ENCODE measurements around the gene KRTAP10-3.

KRTAP10-3 gene

GRCh38 chr21:44520326-44521300 is 38.0 kb downstream of the KRTAP10-3 start:
- DNase-seq: no peak

- DNase-seq: no peak
Measured at GRCh38 chr21:44519346-44520325, 39.0 kb downstream of the KRTAP10-3 start.

- DNase-seq: no peak
Measured at GRCh38 chr21:44518686-44519085, 39.9 kb downstream of the KRTAP10-3 start.

GRCh38 chr21:44517175-44517899 is 41.3 kb downstream of the KRTAP10-3 start:
- DNase-seq: peak in 17 of 58 donors; percentile 11 to 83 (median 29)

DNA sequence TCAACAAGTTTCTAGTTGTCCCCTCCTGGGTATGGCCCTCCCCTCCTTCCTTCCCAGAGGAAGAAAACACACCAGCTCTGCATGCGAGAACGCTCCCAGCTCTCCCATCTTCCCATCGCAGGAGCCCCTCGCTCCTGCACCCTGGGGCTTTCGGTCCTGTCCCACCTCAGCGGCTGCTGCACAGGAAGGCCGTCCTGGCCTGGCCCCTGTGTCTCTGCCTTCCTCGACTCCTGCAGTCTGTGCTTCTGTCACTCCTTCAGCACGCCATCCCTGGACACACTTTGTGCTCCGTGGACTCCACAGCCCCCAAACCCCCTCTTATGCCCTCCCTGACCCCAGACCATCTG is 41.8 kb downstream of the KRTAP10-3 start:
- no peak for DNase-seq

GRCh38 chr21:44516342-44516741 is 42.3 kb downstream of the KRTAP10-3 start:
- DNase-seq: no peak

GRCh38 chr21:44515359-44516165 is 43.0 kb downstream of the KRTAP10-3 start:
- DNase-seq: no peak

- DNase-seq: no peak
Measured at GRCh38 chr21:44514746-44515358, 43.7 kb downstream of the KRTAP10-3 start.

GRCh38 chr21:44514218-44514520 is 44.4 kb downstream of the KRTAP10-3 start:
- no peak for DNase-seq

- no peak for DNase-seq
Measured at GRCh38 chr21:44513389-44514217, 45.0 kb downstream of the KRTAP10-3 start.

- DNase-seq: no peak
Measured at GRCh38 chr21:44512496-44513388, 45.9 kb downstream of the KRTAP10-3 start.

GRCh38 chr21:44511938-44512275 is 46.7 kb downstream of the KRTAP10-3 start:
- DNase-seq: no peak

GRCh38 chr21:44511219-44511937 is 47.2 kb downstream of the KRTAP10-3 start:
- DNase-seq: peak in 4 of 58 donors; percentile 4 to 34 (median 15)

DNA sequence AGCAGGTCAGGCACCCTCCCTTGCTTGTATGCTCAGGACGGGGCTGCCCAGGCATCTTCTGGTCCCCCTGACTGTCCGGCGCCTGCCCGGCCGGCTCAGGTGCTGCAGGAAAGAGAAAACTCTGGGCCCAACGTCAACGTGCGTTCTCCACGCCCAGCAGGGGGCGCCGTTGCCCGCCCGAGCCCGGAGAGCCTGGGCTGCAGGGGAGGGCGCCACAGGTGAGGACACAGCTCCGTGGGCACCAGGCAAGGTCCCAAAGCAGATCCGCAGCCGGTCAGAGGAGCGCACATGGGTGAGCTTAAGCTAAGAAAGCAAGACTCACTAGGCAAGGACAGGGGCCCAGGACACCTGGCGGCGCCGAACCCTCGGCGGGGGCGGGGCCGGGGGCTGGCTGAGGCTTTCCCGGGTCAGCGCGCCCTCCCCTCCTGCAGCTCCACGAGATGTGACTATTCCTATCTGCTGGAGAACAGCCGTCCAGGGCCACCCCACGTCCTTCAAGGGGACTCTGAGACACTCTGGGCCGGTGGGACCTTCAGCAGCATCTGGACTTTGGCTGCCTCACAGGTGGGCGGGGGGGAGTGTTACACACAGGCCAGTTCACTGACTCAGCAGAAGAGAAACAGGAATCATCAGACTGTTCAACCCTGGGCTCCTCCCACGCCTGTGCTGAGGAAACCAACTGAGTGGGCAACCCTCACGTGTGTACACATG is 47.9 kb downstream of the KRTAP10-3 start:
- peak in 6 of 58 donors; percentile 0 to 34 (median 9) for DNase-seq

GRCh38 chr21:44510109-44510507 is 48.5 kb downstream of the KRTAP10-3 start:
- no peak for DNase-seq

DNA sequence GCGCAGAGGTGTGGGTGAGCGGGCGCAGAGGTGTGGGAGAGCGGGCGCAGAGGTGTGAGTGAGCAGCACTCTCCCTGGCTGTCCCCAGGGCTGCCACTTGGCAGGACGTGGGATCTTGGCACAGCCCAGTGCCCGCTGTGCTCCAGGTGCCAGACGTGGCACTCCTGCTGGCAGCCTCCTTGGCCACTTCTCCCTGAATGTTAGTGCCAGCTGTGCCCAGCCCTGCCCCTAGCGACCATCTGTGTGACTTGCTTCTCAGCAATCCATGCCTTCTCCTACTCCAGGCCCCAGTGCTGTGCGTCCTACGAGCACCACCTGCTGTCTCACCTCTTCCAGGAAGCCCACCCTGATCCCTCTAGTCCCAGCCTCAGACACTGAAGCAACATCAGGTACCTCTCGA is 49.1 kb downstream of the KRTAP10-3 start:
- peak in 7 of 58 donors; percentile 11 to 44 (median 20) for DNase-seq
